ENCODE data around the gene ZNF672.

DNA sequence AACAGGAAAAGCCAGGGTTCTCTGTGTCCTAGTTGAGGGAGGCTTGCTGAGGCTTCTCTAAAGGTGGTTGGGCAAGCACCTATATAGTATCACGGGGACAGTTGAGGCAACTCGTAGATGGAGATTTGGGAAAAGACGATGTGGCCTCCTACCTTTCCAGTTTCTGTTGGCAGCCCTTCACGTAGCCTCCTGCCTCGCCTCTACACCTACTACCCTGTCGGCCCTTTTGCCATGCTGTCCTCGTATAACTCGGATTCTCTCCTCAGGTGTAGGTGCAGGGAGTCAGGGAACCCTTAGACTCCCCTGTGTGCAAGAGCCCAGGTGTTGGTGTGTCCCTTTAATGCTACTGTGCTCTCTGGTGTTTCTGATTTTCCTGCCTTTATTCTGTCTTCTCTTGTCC lies 10.6 kb downstream of the ZNF672 start:
- TF ChIP-seq CTCF (CRISPR knock-in tag; IDR thresholded peaks at IDR 0.05) (no peak), ZNF570 (CRISPR knock-in tag; IDR thresholded peaks at IDR 0.05; ENCODE audit: borderline replicate concordance) (no peak), MXI1 (IDR thresholded peaks at IDR 0.05; ENCODE audit: borderline replicate concordance, low read depth, low read length) (no peak), ATF7-NPFF (CRISPR knock-in tag; IDR thresholded peaks at IDR 0.05; ENCODE audit: low read depth) (no peak), FIP1L1 (IDR thresholded peaks at IDR 0.05; ENCODE audit: borderline replicate concordance, insufficient read depth, low read depth, low read length) (no peak), ZNF782 (CRISPR knock-in tag; IDR thresholded peaks at IDR 0.05; ENCODE audit: borderline replicate concordance) (no peak), KLF9 (CRISPR knock-in tag; IDR thresholded peaks at IDR 0.05; ENCODE audit: low read depth) (no peak), GPN1 (CRISPR knock-in tag; IDR thresholded peaks at IDR 0.05; ENCODE audit: borderline replicate concordance) (no peak), MTA1 (CRISPR knock-in tag; IDR thresholded peaks at IDR 0.05; ENCODE audit: borderline replicate concordance) (no peak)
- TF ChIP-seq, protein P1, sequence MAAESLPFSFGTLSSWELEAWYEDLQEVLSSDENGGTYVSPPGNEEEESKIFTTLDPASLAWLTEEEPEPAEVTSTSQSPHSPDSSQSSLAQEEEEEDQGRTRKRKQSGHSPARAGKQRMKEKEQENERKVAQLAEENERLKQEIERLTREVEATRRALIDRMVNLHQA (CRISPR knock-in tag; IDR thresholded peaks at IDR 0.05): no peak

Measured in HepG2 (cell line).